HG03064 (cell line): ENCODE data around the gene MMRN1.

Experiments used
- ATAC-seq: cut with Tn5 transposase; IDR thresholded peaks from one replicate; pipeline ENCODE4 v1.9.1; 2021; ENCODE audit warnings: low read depth; ENCODE audit not compliant: unreplicated experiment

The MMRN1 gene

GRCh38 chr4:89909889-89910288 lies 15.2 kb downstream of the MMRN1 start:
- no peak for ATAC-seq

DNA sequence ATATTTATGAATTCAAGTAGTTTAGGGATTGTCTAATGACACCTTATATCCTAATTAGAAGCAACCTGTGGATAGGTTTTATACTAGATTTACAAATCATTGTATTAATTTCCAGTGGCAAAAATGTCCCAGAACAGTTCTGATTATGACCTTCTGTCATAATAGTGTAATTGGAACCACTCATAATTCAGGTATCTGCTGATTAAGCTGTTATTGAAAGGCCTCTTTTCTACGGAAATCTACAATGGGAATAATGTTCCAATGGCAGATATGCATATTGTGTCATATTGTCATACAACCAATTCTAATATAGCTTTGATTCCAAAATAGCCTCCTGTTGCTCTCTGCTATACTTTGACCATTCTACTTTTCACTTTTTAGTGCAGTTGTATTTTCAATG lies 19.0 kb downstream of the MMRN1 start:
- no peak for ATAC-seq

DNA sequence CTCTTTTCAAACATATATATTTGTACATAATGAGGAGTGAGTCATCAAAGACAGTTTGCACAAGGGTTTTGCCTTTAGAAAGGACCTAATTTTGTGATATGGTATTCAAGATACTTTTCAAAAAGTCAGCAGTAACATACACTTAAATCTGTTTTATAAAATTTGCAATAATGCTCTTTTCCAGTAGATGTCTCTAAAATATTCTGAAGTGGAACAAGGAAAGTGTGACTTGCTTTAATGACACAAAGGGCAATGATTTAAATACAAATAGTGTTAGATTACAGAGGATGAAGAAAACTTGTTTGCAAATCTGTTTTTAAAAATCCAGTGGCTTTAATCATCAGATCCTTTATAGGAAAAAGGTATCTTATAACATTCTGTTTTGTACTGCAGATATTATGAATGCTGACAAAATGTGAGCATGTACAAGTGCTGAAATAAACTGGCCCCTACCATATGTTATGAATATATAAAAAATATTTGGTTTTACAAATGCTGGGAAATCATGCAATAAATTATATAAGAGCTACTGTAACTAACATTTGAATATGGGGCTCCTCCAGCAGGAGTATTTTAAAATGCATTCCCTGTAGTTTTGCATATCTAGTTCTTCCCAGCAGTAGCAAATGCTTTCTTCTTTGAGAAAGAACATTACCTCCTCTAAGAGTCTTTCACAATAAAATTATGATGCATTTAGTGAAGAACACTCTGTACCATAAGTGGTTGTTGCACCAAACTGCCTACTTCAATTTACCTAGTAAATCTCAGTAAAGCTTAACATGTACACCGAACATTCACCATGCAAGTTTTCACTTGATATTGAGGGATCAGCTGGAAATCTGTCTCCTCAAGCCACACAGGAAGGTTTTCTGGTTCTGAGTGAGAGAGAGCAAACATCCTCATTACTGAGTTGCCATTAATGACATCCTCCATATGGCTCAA lies 20.2 kb downstream of the MMRN1 start:
- ATAC-seq: no peak

GRCh38 chr4:89915937-89916336 lies 21.3 kb downstream of the MMRN1 start:
- no peak for ATAC-seq

- ATAC-seq: no peak
Measured at GRCh38 chr4:89922848-89923416, 28.3 kb downstream of the MMRN1 start.

DNA sequence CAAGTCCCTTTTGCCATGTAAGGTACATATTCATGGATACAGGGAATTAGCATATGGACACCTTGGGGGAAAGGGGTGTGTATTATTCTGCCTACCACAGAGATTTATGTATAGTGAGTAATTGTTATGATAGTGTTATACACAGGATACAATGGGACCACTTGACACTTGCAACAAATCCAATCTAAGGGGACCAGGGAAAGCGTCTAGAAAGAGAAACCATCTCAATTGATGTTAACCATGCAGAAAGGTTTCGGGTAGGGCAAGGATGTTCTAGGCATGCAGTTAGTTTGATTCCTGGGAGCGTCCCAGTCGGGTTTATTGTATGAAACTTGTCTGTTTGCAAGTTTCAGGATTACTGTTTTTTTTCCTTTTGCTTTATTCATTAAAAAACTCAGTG lies 34.2 kb downstream of the MMRN1 start:
- ATAC-seq: no peak

DNA sequence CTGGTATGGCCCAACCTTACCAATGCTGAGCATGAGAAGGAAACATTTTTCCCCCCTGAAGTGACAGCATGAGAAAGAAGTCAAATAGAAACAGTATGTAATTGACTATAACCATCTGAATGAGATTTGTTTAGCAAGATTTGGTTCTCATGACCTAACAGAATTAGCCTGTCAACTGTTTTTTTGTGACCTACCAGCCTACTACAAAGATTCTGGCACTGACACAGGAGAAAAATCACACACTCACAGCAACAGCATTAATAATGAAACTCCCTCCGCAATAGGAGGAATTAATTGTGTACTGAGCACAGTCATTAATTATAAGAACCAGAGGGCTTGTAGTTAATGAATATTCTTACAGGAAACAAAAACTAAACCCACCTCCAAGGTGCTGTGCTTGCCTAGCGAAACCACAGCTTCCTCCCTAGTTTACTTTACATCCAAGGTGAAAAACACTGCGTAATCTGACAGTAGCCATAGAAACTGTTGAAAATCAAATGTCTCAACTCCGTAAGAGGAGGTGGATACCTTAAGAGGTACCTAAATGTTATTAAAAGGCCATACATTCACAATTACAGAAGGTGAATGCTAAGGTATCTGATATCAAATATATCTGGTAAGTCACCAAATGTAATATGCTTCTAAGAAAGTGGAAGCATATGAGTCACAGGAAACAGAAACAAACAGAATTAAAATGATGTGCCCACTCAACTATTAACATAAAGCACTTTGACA lies 34.9 kb downstream of the MMRN1 start:
- ATAC-seq: peak; percentile 82

GRCh38 chr4:89939546-89939945 lies 44.9 kb downstream of the MMRN1 start:
- no peak for ATAC-seq

GRCh38 chr4:89939994-89940393 lies 45.3 kb downstream of the MMRN1 start:
- no peak for ATAC-seq

DNA sequence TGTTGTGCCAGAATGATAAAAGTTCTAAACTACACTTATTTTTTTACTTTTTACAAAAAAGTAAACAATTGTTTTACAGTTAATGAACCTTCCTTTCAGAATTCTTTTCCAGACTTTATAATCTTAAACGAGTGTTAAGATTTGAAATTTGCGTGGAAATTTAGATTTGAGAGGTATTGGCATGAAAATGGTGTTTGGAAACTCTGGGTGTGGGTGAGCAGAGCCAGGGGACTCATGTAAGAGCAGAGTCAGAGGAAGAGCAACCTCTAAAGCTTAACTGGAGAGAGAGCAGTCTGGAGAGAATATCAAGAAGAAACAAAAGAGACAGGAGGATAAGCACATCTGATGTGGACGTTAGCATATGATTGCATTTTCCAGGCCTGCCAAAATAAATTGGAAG lies 48.2 kb downstream of the MMRN1 start:
- no peak for ATAC-seq

DNA sequence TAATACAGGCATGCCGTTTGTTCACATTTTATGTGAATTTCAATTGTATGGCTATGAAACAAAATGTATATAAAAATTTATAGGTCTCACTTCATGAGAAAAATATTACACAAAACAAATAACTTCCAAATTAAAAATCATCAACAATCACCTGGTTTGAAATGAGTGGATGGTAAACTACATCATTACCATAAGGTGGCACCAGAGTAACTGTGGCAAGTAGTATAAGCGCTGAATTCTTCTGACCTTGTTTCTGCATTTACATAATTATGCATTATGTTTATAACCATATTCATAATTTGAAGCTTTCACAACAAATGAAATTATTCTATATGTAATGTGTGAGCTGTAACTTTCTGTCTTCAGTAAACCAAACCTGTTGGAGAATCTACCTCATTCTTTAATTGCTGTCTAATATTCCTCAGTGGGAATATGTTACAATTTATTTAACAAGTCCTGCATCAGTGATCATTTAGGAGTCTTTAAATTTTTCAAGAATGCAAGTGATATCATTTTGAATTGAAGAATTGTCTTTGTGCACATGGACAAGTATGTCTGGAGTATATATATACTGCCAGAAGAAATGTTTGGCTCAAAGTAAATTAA lies 55.2 kb downstream of the MMRN1 start:
- no peak for ATAC-seq

GRCh38 chr4:89952458-89952857 lies 57.8 kb downstream of the MMRN1 start:
- ATAC-seq: no peak

- no peak for ATAC-seq
Measured at GRCh38 chr4:89954906-89955695, 60.4 kb downstream of the MMRN1 start.

DNA sequence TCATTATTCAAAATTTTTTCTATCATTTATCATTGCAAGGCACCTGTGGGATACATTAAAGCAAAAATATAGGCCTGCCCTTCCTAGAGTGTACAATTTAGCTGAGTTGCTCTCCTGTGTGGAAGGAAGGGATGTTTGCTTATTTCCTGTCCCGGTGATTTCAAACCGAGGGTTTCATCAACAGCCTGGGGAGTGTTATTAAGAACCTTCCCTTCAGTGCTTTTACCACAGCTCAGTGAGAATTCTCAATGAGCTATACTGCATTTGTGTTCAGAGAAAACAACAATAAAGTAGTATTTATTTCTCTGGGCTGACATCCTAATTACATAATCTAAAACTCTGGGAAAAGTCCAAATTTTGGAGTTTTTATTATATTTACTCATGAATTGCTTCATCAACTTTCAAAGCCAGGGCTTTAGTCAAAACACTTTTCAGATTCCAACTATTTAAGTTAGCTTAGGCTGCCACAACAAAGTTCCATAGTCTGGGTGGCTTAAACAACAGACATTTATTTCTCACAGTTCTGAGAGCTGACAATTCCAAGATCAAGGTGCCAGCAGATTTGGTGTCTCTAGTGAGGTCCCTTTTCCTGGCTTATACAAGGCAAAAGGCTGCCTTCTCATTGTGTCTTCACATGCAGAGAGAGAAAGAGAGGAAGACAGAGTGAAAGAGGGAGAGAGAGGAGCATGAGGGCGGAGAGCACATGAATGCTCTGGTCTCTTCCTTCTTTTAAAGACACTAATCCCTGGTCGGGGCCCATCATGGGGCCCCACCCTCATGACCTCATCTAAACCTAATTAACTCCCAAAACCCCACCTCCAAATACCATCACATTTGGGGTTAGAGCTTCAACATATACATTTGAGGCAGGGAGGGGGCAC lies 62.6 kb downstream of the MMRN1 start:
- ATAC-seq: no peak

DNA sequence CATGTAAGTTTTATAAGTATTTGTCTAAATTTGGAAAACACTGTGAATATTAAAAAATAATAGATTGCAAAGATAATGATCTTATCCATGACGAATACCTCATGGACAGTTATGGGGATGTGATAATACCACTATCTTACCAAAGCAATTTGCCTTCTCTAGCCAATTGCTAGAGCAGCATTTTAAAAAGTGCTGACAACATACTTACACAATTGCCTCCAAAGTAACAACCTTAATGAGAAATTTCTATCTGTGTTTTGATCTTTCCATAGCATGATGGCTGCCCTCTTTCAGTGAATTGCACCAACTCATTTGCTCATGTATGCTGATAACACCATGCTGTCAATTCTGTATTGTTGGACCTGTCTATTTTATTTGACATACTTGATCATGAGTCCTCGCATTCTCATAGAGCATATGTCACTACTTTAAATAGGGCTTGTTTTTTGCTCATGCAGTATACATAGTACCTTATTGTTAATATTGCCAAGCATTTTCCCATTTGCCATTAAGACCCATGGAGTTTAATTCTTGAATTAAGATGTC lies 87.2 kb downstream of the MMRN1 start:
- no peak for ATAC-seq

DNA sequence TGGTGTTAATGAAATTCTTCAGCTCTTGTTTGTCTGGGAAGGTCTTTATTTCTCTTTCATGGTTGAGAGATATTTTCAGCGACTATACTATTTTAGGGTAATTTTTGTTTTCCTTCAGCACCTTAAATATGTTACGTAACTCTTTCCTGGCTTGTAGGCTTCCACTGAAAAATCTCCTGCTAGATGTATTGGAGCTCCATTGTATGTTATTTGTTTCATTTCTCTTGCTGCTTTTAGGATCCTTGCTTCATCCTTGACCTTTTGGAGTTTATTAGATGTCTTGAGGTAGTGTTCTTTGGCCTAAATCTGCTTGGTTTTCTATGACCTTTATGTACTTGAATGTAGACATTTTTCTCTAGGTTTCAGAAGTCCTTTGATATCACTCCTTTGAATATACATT lies 93.6 kb downstream of the MMRN1 start:
- no peak for ATAC-seq

DNA sequence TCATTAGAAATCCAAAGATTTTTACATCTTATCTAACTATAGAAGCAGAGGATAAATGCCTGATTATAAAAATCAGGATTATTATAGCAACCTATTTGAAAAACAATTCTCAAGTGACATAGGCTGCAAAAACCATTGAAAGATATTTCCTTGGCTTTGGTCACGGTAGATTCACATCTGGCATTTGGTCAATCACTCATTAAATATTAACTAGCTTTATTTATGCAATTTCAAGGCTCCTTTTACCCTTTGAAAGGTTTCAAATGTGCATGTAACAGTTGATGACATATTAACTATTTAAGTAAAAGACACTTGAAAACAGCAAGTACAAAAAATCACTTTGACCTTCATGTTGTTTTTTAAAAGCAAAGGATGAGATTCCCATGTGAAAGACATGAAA lies 98.1 kb downstream of the MMRN1 start:
- ATAC-seq: no peak

GRCh38 chr4:89994176-89994873 lies 99.7 kb downstream of the MMRN1 start:
- no peak for ATAC-seq
